GM12865 (cell line): ENCODE data around the gene PBRM1.

ENCODE experiments used
- DNase-seq: peaks from one replicate; pipeline ENCODE4 v3.0.0; 2010; ENCODE audit warnings: low read depth
- H3K4me3 ChIP-seq: 2 replicates; pipeline ENCODE4 v1.5.1; 2011; ENCODE audit warnings: mild to moderate bottlenecking, low read depth, low read length, control low read depth
- CTCF ChIP-seq: IDR thresholded peaks from 2 replicates; pipeline ENCODE4 v1.5.1; 2011; ENCODE audit warnings: low read length, control low read depth, low read depth, inconsistent platforms; ENCODE audit not compliant: insufficient read depth; ENCODE audit errors: missing control alignments

PBRM1 gene

GRCh38 chr3:52547143-52547542 is 138.6 kb downstream of the PBRM1 start:
- DNase-seq = no peak
- no peak overlapping the region for H3K4me3 ChIP-seq
- no peak for TF ChIP-seq CTCF

- no peak overlapping the region for H3K4me3 ChIP-seq
- TF ChIP-seq CTCF = no peak
- no peak for DNase-seq
These were observed 139.4 kb downstream of the PBRM1 start for GRCh38 chr3:52546111-52546901.

- TF ChIP-seq CTCF = no peak
- no peak for DNase-seq
- no peak overlapping the region for H3K4me3 ChIP-seq
These were observed 140.8 kb downstream of the PBRM1 start for GRCh38 chr3:52544937-52545336.

GRCh38 chr3:52541050-52541449 is 144.7 kb downstream of the PBRM1 start:
- no peak overlapping the region for H3K4me3 ChIP-seq
- no peak for TF ChIP-seq CTCF
- no peak for DNase-seq

GRCh38 chr3:52539010-52539653 is 146.6 kb downstream of the PBRM1 start:
- no peak overlapping the region for H3K4me3 ChIP-seq
- TF ChIP-seq CTCF = no peak
- no peak for DNase-seq

- peak overlapping the region; percentile 83 for H3K4me3 ChIP-seq
- TF ChIP-seq CTCF = no peak
- DNase-seq = no peak
These were observed 147.8 kb downstream of the PBRM1 start for GRCh38 chr3:52537726-52538421.
